GM12873 (cell line): ENCODE measurements around the gene ETV7.

ENCODE experiments used
- CTCF ChIP-seq: IDR thresholded peaks from 2 replicates; pipeline ENCODE4 v1.5.1; 2012; ENCODE audit warnings: low read depth, mild to moderate bottlenecking, moderate library complexity, low read length, control low read depth; ENCODE audit not compliant: insufficient read depth; ENCODE audit errors: missing control alignments

Gene ETV7

GRCh38 chr6:36382976-36383375, 4.5 kb downstream of the ETV7 start:
- no peak for TF ChIP-seq CTCF

GRCh38 chr6:36381502-36382389, 5.7 kb downstream of the ETV7 start:
- TF ChIP-seq CTCF: no peak

- TF ChIP-seq CTCF: no peak
Measured at GRCh38 chr6:36380166-36380565, 7.3 kb downstream of the ETV7 start.

GRCh38 chr6:36378936-36379335, 8.5 kb downstream of the ETV7 start:
- no peak for TF ChIP-seq CTCF

GRCh38 chr6:36378243-36378920, 9.1 kb downstream of the ETV7 start:
- TF ChIP-seq CTCF: no peak

GRCh38 chr6:36377594-36377993, 9.9 kb downstream of the ETV7 start:
- TF ChIP-seq CTCF: no peak

- no peak for TF ChIP-seq CTCF
Measured at GRCh38 chr6:36376742-36377141, 10.7 kb downstream of the ETV7 start.
